LNCaP clone FGC (cell line): ENCODE data around the gene GALP.

Source experiments
- DNase-seq: peaks from one replicate; pipeline ENCODE4 v3.0.0-alpha.2; 2011; ENCODE audit warnings: low read depth
- H3K4me3 ChIP-seq: 2 replicates; pipeline ENCODE4 v1.5.1; 2011; ENCODE audit warnings: mild to moderate bottlenecking, low read depth, low read length, control low read depth
- CTCF ChIP-seq: IDR thresholded peaks from 2 replicates; pipeline ENCODE4 v1.5.1; 2012; ENCODE audit warnings: mild to moderate bottlenecking; ENCODE audit not compliant: control insufficient read depth, insufficient read depth; ENCODE audit errors: extremely low read depth

GALP gene

DNA sequence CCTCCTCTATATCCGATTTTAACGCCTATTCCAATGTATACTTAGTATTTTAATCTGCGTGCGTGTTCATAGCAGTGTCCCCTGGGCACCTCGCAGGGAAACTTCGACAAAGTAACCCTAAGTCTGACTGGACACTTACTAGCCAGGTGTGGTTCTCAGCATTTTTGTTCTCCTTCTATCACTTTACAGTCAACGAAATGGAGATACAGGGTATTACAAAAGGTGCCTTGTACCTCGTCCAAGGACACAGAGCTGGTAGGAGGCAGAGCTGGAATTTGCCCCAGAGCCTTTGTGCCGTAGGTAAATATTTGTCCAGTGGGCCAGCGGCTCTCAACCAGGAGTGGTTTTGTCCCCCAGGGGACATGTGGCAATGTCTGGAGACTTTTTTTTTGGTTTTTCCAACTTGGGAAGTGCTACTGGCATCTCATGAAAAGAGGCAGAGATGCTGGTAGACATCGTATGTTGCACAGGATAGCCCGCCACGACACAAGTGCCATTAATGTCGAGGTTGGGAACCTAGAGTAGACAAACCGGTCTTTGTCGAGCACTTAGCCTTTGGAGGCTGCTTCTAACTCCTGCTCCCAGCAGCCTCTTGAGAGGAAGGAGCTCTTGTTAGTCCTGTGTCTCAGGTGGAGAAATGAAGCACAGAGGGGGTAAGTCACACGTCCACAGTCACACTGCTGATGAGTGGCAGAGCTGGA is 33.6 kb upstream of the GALP start:
- peak overlapping the region; percentile 60 for H3K4me3 ChIP-seq
- no peak for TF ChIP-seq CTCF
- peak; percentile 83 for DNase-seq

GRCh38 chr19:56142897-56143434 is 32.8 kb upstream of the GALP start:
- H3K4me3 ChIP-seq: peak overlapping the region; percentile 60
- TF ChIP-seq CTCF: no peak
- DNase-seq: no peak

- no peak for TF ChIP-seq CTCF
- no peak for DNase-seq
Observed at GRCh38 chr19:56144376-56144775, 31.4 kb upstream of the GALP start.

GRCh38 chr19:56144831-56145230 is 31.0 kb upstream of the GALP start:
- DNase-seq: no peak
- H3K4me3 ChIP-seq: no peak overlapping the region
- TF ChIP-seq CTCF: no peak

More at GRCh38 chr19:56144376-56144775, 31.4 kb upstream of the GALP start:
- H3K4me3 ChIP-seq: no peak overlapping the region

GRCh38 chr19:56145698-56146097 is 30.1 kb upstream of the GALP start:
- no peak for TF ChIP-seq CTCF
- no peak for DNase-seq
- no peak overlapping the region for H3K4me3 ChIP-seq

- H3K4me3 ChIP-seq: no peak overlapping the region
- no peak for DNase-seq
- TF ChIP-seq CTCF: no peak
Observed at GRCh38 chr19:56146904-56147303, 28.9 kb upstream of the GALP start.

- TF ChIP-seq CTCF: no peak
- DNase-seq: no peak
- no peak overlapping the region for H3K4me3 ChIP-seq
Observed at GRCh38 chr19:56147307-56147706, 28.5 kb upstream of the GALP start.
